ACC112 (cell line): Measurements from ENCODE around the gene ATXN1L.

ENCODE experiments used
- H2AFZ ChIP-seq: fragments of 200-600 bp; sonication (generic); one replicate; pipeline ENCODE4 v1.6.0; 2017; ENCODE audit warnings: antibody characterized with exemption, low read length; ENCODE audit not compliant: unreplicated experiment
- H3K27ac ChIP-seq: fragments of 200-600 bp; sonication (generic); 2 replicates; pipeline ENCODE4 v1.5.1; 2014; ENCODE audit warnings: low read depth, mild to moderate bottlenecking, antibody characterized with exemption, low read length, moderate library complexity
- H3K27me3 ChIP-seq: fragments of 200-600 bp; sonication (generic); 2 replicates; pipeline ENCODE4 v1.6.1; 2014; ENCODE audit warnings: mild to moderate bottlenecking, antibody characterized with exemption, low read length, moderate library complexity, mixed read lengths; ENCODE audit not compliant: insufficient read depth
- H3K36me3 ChIP-seq: fragments of 200-600 bp; sonication (generic); 2 replicates; pipeline ENCODE4 v1.6.1; 2016; ENCODE audit warnings: mild to moderate bottlenecking, antibody characterized with exemption, low read length, moderate library complexity, mixed read lengths; ENCODE audit not compliant: insufficient read depth
- H3K4me1 ChIP-seq: fragments of 200-600 bp; sonication (generic); one replicate; pipeline ENCODE4 v1.6.1; 2016; ENCODE audit warnings: low read length, mixed read lengths; ENCODE audit not compliant: insufficient read depth, unreplicated experiment, control insufficient read depth
- H3K4me3 ChIP-seq: fragments of 200-600 bp; sonication (generic); 2 replicates; pipeline ENCODE4 v1.5.1; 2014; ENCODE audit warnings: mild to moderate bottlenecking, low read depth, low read length
- H3K79me2 ChIP-seq: fragments of 200-600 bp; sonication (generic); one replicate; pipeline ENCODE4 v1.6.0; 2016; ENCODE audit warnings: low read length; ENCODE audit not compliant: control insufficient read depth, unreplicated experiment, insufficient read depth

ATXN1L gene

DNA sequence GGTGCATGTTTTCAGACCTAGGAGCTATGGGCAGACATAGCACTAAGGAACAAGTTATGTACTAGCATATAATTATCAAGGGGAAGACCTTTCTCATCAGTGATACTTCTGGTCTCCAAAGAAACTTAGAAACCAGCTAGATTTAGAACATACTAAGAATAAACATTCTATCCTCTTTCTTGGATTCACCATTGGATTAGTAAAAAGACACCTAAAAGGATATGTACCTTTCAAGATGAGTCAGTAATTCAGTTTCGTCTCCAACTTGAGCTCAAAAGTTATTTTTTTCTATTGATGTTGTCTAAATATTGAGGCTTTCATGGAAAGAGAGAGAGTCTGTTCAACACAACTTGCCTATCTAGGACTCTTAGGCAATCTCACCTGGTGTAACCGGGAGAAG lies 25.0 kb downstream of the ATXN1L start:
- Histone ChIP-seq H3K79me2 (no peaks in the 10 kb centered on the region), H2AFZ (no peak overlapping the region)

GRCh38 chr16:71873199-71873598 lies 27.4 kb downstream of the ATXN1L start:
- no peak overlapping the region for H2AFZ ChIP-seq
- no peaks in the 10 kb centered on the region for H3K79me2 ChIP-seq
- H3K27ac ChIP-seq, result no peak overlapping the region
- H3K27me3 ChIP-seq, result no peaks in the 10 kb centered on the region
- H3K4me3 ChIP-seq, result no peak overlapping the region
- H3K4me1 ChIP-seq, result no peaks in the 10 kb centered on the region
- H3K36me3 ChIP-seq, result no peaks in the 10 kb centered on the region

More for the DNA sequence above, 25.0 kb downstream of the ATXN1L start:
- Histone ChIP-seq H3K4me3 (no peak overlapping the region), H3K4me1 (no peaks in the 10 kb centered on the region), H3K27ac (no peak overlapping the region), H3K27me3 (no peaks in the 10 kb centered on the region), H3K36me3 (no peaks in the 10 kb centered on the region)

GRCh38 chr16:71878911-71879310 lies 33.1 kb downstream of the ATXN1L start:
- H3K27me3 ChIP-seq, result no peaks in the 10 kb centered on the region
- no peaks in the 10 kb centered on the region for H3K4me1 ChIP-seq
- H2AFZ ChIP-seq, result no peak overlapping the region
- no peak overlapping the region for H3K4me3 ChIP-seq
- H3K36me3 ChIP-seq, result peaks cover 3% of the 10 kb centered on the region; the same call in 1 of the 2 replicates
- no peak overlapping the region for H3K27ac ChIP-seq
- H3K79me2 ChIP-seq, result no peaks in the 10 kb centered on the region

DNA sequence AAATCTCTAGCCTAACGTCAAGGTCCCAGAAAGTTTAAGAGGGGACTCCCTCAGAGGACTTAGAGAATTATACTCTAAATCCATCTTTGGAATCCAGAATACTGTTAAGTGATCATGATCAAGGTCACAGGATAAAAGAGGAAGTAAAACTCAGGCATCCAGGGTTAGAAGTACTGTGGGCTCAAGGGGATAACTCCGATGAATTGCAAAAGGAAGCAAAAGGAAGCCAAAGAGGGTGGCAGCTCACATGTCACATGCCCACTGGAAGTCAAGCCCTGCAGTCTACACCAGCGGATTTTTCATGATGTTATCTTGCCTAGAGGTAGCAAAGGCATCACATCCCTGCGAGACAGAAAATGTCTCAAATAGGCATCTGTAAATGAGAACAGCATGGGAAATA lies 34.4 kb downstream of the ATXN1L start:
- no peaks in the 10 kb centered on the region for H3K27me3 ChIP-seq
- H3K36me3 ChIP-seq, result peaks cover 3% of the 10 kb centered on the region; the same call in 1 of the 2 replicates
- no peak overlapping the region for H3K4me3 ChIP-seq
- H3K4me1 ChIP-seq, result no peaks in the 10 kb centered on the region
- H3K79me2 ChIP-seq, result no peaks in the 10 kb centered on the region
- no peak overlapping the region for H3K27ac ChIP-seq
- H2AFZ ChIP-seq, result no peak overlapping the region

DNA sequence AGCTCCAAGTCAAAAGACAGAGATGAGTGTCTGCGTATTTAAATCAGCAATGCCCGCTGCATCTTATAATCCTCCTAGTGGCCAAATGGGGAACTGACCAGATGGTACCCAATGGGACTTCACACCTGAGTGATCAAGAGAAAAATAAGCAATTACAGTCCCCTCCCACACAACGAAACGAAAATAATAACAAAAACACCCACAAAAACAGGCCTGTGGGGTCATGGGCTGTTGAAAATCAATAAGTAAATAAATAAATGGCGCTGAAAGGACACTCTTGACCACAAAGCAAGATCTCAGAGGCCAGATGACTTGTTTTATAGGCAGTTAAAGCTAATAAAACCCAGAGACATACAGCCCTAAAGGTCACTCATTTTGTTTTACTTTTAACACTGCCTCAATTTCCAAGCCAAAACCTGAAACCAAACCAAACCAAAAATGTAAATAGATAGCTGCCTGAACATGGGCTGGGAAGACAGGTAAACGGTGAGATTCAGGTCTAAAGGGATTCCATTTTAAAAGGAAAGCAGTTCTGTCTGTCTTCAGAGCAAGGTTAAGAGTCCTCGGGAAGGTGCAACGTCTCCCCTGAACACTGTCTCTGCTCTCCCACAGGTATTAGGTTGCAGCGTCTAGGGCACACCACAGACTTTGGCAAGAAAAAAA lies 36.9 kb downstream of the ATXN1L start:
- no peak overlapping the region for H3K27ac ChIP-seq
- peak overlapping the region; percentile 95 for H3K4me3 ChIP-seq
- H3K36me3 ChIP-seq, result peaks cover 3% of the 10 kb centered on the region; the same call in 1 of the 2 replicates
- no peaks in the 10 kb centered on the region for H3K79me2 ChIP-seq
- no peak overlapping the region for H2AFZ ChIP-seq
- no peaks in the 10 kb centered on the region for H3K27me3 ChIP-seq
- peaks cover 2% of the 10 kb centered on the region for H3K4me1 ChIP-seq

- Histone ChIP-seq H3K27ac (no peak overlapping the region), H3K27me3 (no peaks in the 10 kb centered on the region), H3K36me3 (peaks cover 3% of the 10 kb centered on the region; the same call in 1 of the 2 replicates), H2AFZ (peak overlapping the region; percentile 91), H3K4me1 (peaks cover 2% of the 10 kb centered on the region), H3K79me2 (no peaks in the 10 kb centered on the region), H3K4me3 (peak overlapping the region; percentile 95)
Measured at GRCh38 chr16:71883168-71883848, 37.5 kb downstream of the ATXN1L start.

DNA sequence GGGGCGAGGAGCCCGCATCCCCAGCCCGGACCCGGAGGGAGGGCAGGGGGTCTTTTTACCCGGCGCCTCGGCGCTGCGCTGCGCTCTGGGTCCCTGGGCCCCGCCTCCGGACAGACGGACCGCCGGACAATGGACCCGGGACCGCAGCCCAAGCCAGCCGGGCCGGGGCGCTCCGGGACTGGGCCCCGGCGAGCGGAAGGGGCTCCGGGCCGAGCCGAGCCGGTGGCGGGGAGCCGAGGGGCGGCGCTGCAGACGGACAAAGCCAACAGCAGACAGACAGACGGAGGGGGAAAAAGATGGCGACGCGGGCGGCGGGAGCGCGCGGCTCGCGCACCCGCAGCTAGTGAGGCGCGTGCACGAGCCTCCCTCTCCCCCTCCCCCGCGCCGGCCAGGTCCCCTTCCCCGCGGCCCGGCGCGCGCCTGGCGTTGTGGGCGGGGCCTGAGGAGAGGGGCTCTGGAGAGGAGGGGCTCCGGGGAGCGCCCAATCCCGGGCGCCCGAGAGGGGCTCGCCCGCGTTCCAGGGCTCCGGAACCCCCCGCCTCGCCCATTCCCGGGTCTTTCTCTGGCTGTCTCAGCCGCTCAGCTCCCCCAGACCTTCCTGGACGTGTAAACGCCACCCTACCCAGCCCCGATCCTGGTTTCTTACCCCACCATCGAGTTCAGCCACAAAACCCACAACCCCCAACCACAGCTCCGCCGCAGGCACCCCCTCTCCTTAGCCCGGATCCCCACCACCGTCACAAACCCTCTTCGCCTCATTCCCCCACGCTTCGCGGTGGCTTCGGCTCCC lies 38.3 kb downstream of the ATXN1L start, which contains the start of gene ZNF821:
ZNF821 (minus strand) TSS at position 334 of the 790 bp plus-strand sequence. CDS start 4,236 bp downstream, outside the sequence.
- peaks cover 2% of the 10 kb centered on the region for H3K4me1 ChIP-seq
- H3K27ac ChIP-seq, result no peak within 1 kb of the TSS
- H3K27me3 ChIP-seq, result no peaks in the 10 kb centered on the region
- H3K79me2 ChIP-seq, result no peaks in the 10 kb centered on the region
- peak within 1 kb of the TSS; percentile 91 for H2AFZ ChIP-seq
- no peaks in the 10 kb centered on the region for H3K36me3 ChIP-seq
- peak within 1 kb of the TSS; percentile 95 for H3K4me3 ChIP-seq

DNA sequence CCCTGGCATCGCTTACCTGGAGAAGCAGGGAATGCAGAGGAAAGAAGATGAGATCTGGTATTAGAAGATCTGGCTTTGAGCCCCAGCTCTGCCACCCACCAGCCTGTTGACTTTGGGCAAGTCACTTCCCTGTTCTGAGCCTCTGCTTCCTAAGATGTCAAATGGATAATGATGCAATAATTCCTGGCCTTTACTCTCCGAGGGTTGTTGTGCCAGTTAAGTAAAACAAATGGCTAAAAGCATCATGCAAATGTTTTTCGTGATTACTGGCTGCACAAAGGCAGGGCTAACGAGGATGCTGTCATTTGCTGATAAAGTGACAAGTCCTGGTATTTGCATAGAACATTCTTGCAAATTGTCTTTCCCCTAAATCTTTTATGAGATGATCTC lies 39.5 kb downstream of the ATXN1L start:
- Histone ChIP-seq H2AFZ (no peak overlapping the region), H3K27me3 (no peaks in the 10 kb centered on the region), H3K4me3 (no peak overlapping the region), H3K36me3 (no peaks in the 10 kb centered on the region), H3K27ac (no peak overlapping the region), H3K4me1 (peaks cover 2% of the 10 kb centered on the region), H3K79me2 (no peaks in the 10 kb centered on the region)

GRCh38 chr16:71889147-71889546 lies 43.4 kb downstream of the ATXN1L start:
- Histone ChIP-seq H3K27ac (no peak overlapping the region), H2AFZ (no peak overlapping the region), H3K79me2 (no peaks in the 10 kb centered on the region), H3K27me3 (no peaks in the 10 kb centered on the region), H3K4me3 (no peak overlapping the region), H3K36me3 (no peaks in the 10 kb centered on the region), H3K4me1 (peaks cover 2% of the 10 kb centered on the region)

DNA sequence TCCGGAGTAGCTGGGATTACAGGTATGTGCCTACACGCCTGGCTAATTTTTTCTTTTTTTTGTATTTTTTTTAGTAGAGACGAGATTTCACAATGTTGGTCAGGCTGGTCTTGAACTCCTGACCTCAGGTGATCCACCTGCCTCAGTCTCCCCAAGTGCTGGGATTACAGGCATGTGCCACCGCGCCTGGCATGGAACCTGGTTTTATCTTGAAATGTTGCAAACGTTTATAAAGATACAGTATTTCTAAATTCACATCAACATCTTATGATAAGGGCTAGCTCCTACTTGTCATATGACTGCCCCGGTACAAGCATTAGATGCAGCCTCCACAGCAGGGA lies 48.1 kb downstream of the ATXN1L start:
- no peaks in the 10 kb centered on the region for H3K27me3 ChIP-seq
- peaks cover 9% of the 10 kb centered on the region for H3K4me1 ChIP-seq
- peak overlapping the region; percentile 87 for H3K4me3 ChIP-seq
- no peaks in the 10 kb centered on the region for H3K36me3 ChIP-seq
- H3K79me2 ChIP-seq, result peaks cover 35% of the 10 kb centered on the region
- peak overlapping the region; percentile 84 for H3K27ac ChIP-seq
- peak overlapping the region; percentile 85 for H2AFZ ChIP-seq
